Liver (tissue), 9 donors: ENCODE data around the gene RYR1. TPM values are rescaled to one million over a fixed set of nuclear protein-coding genes. Genes with fewer than 3 reads are reported as not detected.

Experiments used
- DNase-seq: peaks from one replicate; pipeline ENCODE4 v3.0.0-alpha.2; 2017; ENCODE audit warnings: low spot score
- H3K27ac ChIP-seq, 2 donors: one replicate each; pipeline ENCODE4 v1.7.0; 2013; ENCODE audit warnings: inconsistent platforms in 2 of 2, low read length in 2 of 2, control low read depth in 1 of 2, low read depth in 1 of 2, mild to moderate bottlenecking in 1 of 2
- H3K27me3 ChIP-seq, 4 donors: one replicate each; pipeline versions ENCODE4 v1.6.1 to v1.7.0; 2013; ENCODE audit warnings: low read length in 3 of 4, inconsistent platforms in 1 of 4, mild to moderate bottlenecking in 1 of 4, moderate library complexity in 1 of 4; ENCODE audit not compliant: control insufficient read depth in 4 of 4, insufficient read depth in 4 of 4
- H3K36me3 ChIP-seq, 4 donors: one replicate each; pipeline versions ENCODE4 v1.6.1 to v1.7.0; 2013; ENCODE audit warnings: low read length in 3 of 4, mild to moderate bottlenecking in 3 of 4, low read depth in 1 of 4, moderate library complexity in 1 of 4; ENCODE audit not compliant: control insufficient read depth in 4 of 4, insufficient read depth in 3 of 4
- H3K4me1 ChIP-seq, 4 donors: one replicate each; pipeline versions ENCODE4 v1.6.1 to v1.7.0; 2013; ENCODE audit warnings: low read length in 3 of 4, mild to moderate bottlenecking in 3 of 4, moderate library complexity in 1 of 4; ENCODE audit not compliant: control insufficient read depth in 4 of 4, insufficient read depth in 4 of 4
- H3K4me3 ChIP-seq, 3 donors: one replicate each; pipeline versions ENCODE4 v1.6.1 to v1.7.0; 2013; ENCODE audit warnings: low read length in 3 of 3, control low read depth in 1 of 3, low read depth in 1 of 3, mild to moderate bottlenecking in 1 of 3
- H3K9ac ChIP-seq, 2 donors: one replicate each; pipeline ENCODE4 v1.7.0; 2013; ENCODE audit warnings: low read length in 2 of 2, mild to moderate bottlenecking in 2 of 2, moderate library complexity in 2 of 2, control low read depth in 1 of 2, low read depth in 1 of 2
- H3K9me3 ChIP-seq, 4 donors: one replicate each; pipeline versions ENCODE4 v1.6.1 to v1.7.0; 2013; ENCODE audit warnings: low read length in 3 of 4; ENCODE audit not compliant: control insufficient read depth in 4 of 4
- FOXA1 ChIP-seq: IDR thresholded peaks from 2 replicates; pipeline ENCODE4 v1.6.1; 2016; ENCODE audit warnings: antibody characterized with exemption
- FOXA2 ChIP-seq: IDR thresholded peaks from 2 replicates; pipeline ENCODE4 v1.6.1; 2016; ENCODE audit warnings: antibody characterized with exemption
- HNF4A ChIP-seq, 2 donors: conservative IDR thresholded peaks; 2 replicates each; pipeline ENCODE4 v1.6.1; 2016; ENCODE audit warnings: antibody characterized with exemption in 2 of 2, mild to moderate bottlenecking in 2 of 2
- HNF4G ChIP-seq: IDR thresholded peaks from 2 replicates; pipeline ENCODE4 v1.6.1; 2016; ENCODE audit warnings: antibody characterized with exemption
- JUND ChIP-seq, 2 donors: IDR thresholded peaks; 2 replicates each; pipeline ENCODE4 v1.6.1; 2016; ENCODE audit warnings: antibody characterized with exemption in 2 of 2
- MAX ChIP-seq: IDR thresholded peaks from 2 replicates; pipeline ENCODE4 v1.6.1; 2016; ENCODE audit warnings: antibody characterized with exemption
- NR2F2 ChIP-seq: IDR thresholded peaks from 2 replicates; pipeline ENCODE4 v1.6.1; 2016; ENCODE audit warnings: antibody characterized with exemption
- RAD21 ChIP-seq, 2 donors: IDR thresholded peaks; 2 replicates each; pipeline ENCODE4 v1.6.1; 2016; ENCODE audit warnings: antibody characterized with exemption in 2 of 2, mild to moderate bottlenecking in 2 of 2
- REST ChIP-seq: IDR thresholded peaks from 2 replicates; pipeline ENCODE4 v1.6.1; 2016; ENCODE audit warnings: antibody characterized with exemption, mild to moderate bottlenecking
- SP1 ChIP-seq: IDR thresholded peaks from 2 replicates; pipeline ENCODE4 v1.6.1; 2018; ENCODE audit warnings: antibody characterized with exemption, mild to moderate bottlenecking
- TAF1 ChIP-seq: conservative IDR thresholded peaks from 2 replicates; pipeline ENCODE4 v1.6.1; 2016; ENCODE audit warnings: antibody characterized with exemption, mild to moderate bottlenecking
- YY1 ChIP-seq: IDR thresholded peaks from 2 replicates; pipeline ENCODE4 v1.6.1; 2016; ENCODE audit warnings: antibody characterized with exemption, mild to moderate bottlenecking
- WGBS: extraction: QIAGEN DNeasy Blood & Tissue Kit; methylation state at CpG from one replicate; pipeline ENCODE4 v1.1.7; 2013; 5-methylcytosine and 5-hydroxymethylcytosine counted together
- polyA plus RNA-seq, 2 donors: library from polyadenylated mRNA; stranded (reverse) in 1 of 2; unstranded in 1 of 2; fragments of 200-250 nt in 1 of 2; fragments of >200 nt in 1 of 2; fragmentation: Nextera tagmentation in 1 of 2; extraction: Ambion mirVana in 1 of 2; gene quantifications; one replicate each; pipeline versions ENCODE4 v1.2.1 to v1.2.3, GENCODE V29; 2013 to 2015
- total RNA-seq, 2 donors: library from RNA; depleted of rRNA; stranded (reverse); fragments of >200 nt; gene quantifications; one replicate each; pipeline ENCODE4 v1.2.3, GENCODE V29; 2014
- TF ChIP-seq, protein P1 (sequence below): IDR thresholded peaks from 2 replicates; pipeline ENCODE4 v1.6.1; 2016; ENCODE audit warnings: antibody characterized with exemption
- TF ChIP-seq, protein P2 (sequence below): fragments of 150-350 bp; IDR thresholded peaks from 2 replicates; pipeline ENCODE4 v1.5.1; 2017; ENCODE audit warnings: improper control_type of control experiment, low read depth, low read length; ENCODE audit not compliant: missing input control
- TF ChIP-seq, protein P3 (sequence below): IDR thresholded peaks from 2 replicates; pipeline ENCODE4 v1.6.1; 2016; ENCODE audit warnings: antibody characterized with exemption
- donor health status: healthy.
- donor health status: healthy.
- donor health status: healthy.
- donor health status: healthy.
- donor health status: healthy.

The RYR1 gene
- total and polyA plus RNA-seq, 4 donors: 0.01 to 0.70 (median 0.29) TPM

GRCh38 chr19:38506723-38507550, 73.4 kb downstream of the RYR1 start:
- peak; percentile 83 for DNase-seq
- TF ChIP-seq NR2F2: no peak
- TF ChIP-seq SP1: peak; percentile 18
- no peaks in the 10 kb centered on the region for H3K27me3 ChIP-seq
- no peak overlapping the region for H3K27ac ChIP-seq
- H3K9ac ChIP-seq: no peak overlapping the region
- WGBS: 58% methylated on average over 35 of the region's 35 CpGs
- no peaks in the 10 kb centered on the region for H3K9me3 ChIP-seq
- no peaks in the 10 kb centered on the region for H3K36me3 ChIP-seq
- H3K4me3 ChIP-seq: no peak overlapping the region
- H3K4me1 ChIP-seq: peaks cover 0 to 3% (median 0%) of the 10 kb centered on the region in 4 donors

DNA sequence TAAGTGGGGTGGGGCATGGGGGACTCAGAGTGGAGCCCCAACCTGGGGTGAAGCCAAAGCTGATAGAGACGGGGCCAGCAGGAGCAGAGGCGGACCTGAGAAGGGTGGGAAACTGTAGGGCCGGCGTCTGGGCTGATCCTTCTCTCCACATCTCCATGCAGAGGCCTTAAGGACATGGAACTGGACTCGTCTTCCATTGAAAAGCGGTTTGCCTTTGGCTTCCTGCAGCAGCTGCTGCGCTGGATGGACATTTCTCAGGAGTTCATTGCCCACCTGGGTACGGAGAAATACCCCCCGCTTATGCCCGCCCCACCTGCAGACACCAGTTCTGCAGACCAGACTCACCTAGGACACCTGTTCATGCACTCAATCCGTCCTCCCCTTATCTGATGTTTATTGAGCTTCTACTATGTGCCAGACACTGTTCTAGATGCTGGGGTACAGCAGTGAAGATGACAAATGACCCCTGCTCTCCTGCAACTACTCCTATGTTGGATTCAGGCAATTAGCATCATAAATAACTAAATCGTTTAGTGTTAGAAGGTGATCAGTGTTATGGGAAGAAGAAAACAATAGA, 74.1 kb downstream of the RYR1 start:
- TF ChIP-seq YY1: no peak
- TF ChIP-seq FOXA2: no peak
- TF ChIP-seq HNF4G: no peak
- TF ChIP-seq, protein P1, sequence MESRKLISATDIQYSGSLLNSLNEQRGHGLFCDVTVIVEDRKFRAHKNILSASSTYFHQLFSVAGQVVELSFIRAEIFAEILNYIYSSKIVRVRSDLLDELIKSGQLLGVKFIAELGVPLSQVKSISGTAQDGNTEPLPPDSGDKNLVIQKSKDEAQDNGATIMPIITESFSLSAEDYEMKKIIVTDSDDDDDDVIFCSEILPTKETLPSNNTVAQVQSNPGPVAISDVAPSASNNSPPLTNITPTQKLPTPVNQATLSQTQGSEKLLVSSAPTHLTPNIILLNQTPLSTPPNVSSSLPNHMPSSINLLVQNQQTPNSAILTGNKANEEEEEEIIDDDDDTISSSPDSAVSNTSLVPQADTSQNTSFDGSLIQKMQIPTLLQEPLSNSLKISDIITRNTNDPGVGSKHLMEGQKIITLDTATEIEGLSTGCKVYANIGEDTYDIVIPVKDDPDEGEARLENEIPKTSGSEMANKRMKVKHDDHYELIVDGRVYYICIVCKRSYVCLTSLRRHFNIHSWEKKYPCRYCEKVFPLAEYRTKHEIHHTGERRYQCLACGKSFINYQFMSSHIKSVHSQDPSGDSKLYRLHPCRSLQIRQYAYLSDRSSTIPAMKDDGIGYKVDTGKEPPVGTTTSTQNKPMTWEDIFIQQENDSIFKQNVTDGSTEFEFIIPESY: no peak
- TF ChIP-seq MAX: no peak
- no peak for TF ChIP-seq FOXA1
- no peak for TF ChIP-seq TAF1
- TF ChIP-seq, protein P2, sequence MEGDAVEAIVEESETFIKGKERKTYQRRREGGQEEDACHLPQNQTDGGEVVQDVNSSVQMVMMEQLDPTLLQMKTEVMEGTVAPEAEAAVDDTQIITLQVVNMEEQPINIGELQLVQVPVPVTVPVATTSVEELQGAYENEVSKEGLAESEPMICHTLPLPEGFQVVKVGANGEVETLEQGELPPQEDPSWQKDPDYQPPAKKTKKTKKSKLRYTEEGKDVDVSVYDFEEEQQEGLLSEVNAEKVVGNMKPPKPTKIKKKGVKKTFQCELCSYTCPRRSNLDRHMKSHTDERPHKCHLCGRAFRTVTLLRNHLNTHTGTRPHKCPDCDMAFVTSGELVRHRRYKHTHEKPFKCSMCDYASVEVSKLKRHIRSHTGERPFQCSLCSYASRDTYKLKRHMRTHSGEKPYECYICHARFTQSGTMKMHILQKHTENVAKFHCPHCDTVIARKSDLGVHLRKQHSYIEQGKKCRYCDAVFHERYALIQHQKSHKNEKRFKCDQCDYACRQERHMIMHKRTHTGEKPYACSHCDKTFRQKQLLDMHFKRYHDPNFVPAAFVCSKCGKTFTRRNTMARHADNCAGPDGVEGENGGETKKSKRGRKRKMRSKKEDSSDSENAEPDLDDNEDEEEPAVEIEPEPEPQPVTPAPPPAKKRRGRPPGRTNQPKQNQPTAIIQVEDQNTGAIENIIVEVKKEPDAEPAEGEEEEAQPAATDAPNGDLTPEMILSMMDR: no peak
- TF ChIP-seq, protein P3, sequence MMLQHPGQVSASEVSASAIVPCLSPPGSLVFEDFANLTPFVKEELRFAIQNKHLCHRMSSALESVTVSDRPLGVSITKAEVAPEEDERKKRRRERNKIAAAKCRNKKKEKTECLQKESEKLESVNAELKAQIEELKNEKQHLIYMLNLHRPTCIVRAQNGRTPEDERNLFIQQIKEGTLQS: no peak
- no peak for TF ChIP-seq RAD21 (IDR thresholded peaks at IDR 0.05)
- TF ChIP-seq SP1: no peak
- no peak for TF ChIP-seq NR2F2
- TF ChIP-seq REST: no peak
- TF ChIP-seq JUND (IDR thresholded peaks at IDR 0.05): no peak
- TF ChIP-seq HNF4A (conservative IDR thresholded peaks at IDR 0.05): no peak
- no peaks in the 10 kb centered on the region for H3K36me3 ChIP-seq
- H3K9me3 ChIP-seq: no peaks in the 10 kb centered on the region
- peaks cover 0 to 3% (median 0%) of the 10 kb centered on the region in 4 donors for H3K4me1 ChIP-seq
- H3K9ac ChIP-seq: no peak overlapping the region
- DNase-seq: no peak
- 87% methylated on average over 12 of the region's 12 CpGs for WGBS
- no peak overlapping the region for H3K4me3 ChIP-seq
- H3K27ac ChIP-seq: no peak overlapping the region
- no peaks in the 10 kb centered on the region for H3K27me3 ChIP-seq
